Stimulated activated CD4-positive, alpha-beta T cell treated with anti-CD3 and anti-CD28 coated beads, Interleukin-12 subunit alpha, Interleukin-12 subunit beta, amount 100 ng/mL, for 48 hours (primary cell): ENCODE results near the gene EMID1.

Experiments used
- DNase-seq, 3 donors: peaks; one replicate each; pipeline ENCODE4 v3.0.0-alpha.2; 2020; ENCODE audit warnings: low read depth in 2 of 3, low spot score in 1 of 3

Gene EMID1

GRCh38 chr22:29277927-29278326 is 72.2 kb downstream of the EMID1 start:
- DNase-seq, result no peak

GRCh38 chr22:29284196-29284595 is 78.5 kb downstream of the EMID1 start:
- no peak for DNase-seq

- DNase-seq, result no peak
Observed at GRCh38 chr22:29288837-29289236, 83.1 kb downstream of the EMID1 start.

GRCh38 chr22:29290061-29290460 is 84.4 kb downstream of the EMID1 start:
- DNase-seq, result no peak

- DNase-seq, result no peak
Observed at GRCh38 chr22:29291215-29291614, 85.5 kb downstream of the EMID1 start.

- DNase-seq, result no peak
Observed at GRCh38 chr22:29292379-29292778, 86.7 kb downstream of the EMID1 start.

GRCh38 chr22:29298641-29299040 is 92.9 kb downstream of the EMID1 start:
- no peak for DNase-seq

- DNase-seq, result no peak
Observed at GRCh38 chr22:29299136-29299900, 93.6 kb downstream of the EMID1 start.

- DNase-seq, result no peak
Observed at GRCh38 chr22:29300467-29300806, 94.7 kb downstream of the EMID1 start.

GRCh38 chr22:29300807-29301601 is 95.3 kb downstream of the EMID1 start:
- no peak for DNase-seq

GRCh38 chr22:29301716-29302401 is 96.2 kb downstream of the EMID1 start:
- DNase-seq, result no peak

- no peak for DNase-seq
Observed at GRCh38 chr22:29302402-29302680, 96.6 kb downstream of the EMID1 start.

GRCh38 chr22:29302681-29303465 is 97.2 kb downstream of the EMID1 start:
- no peak for DNase-seq

GRCh38 chr22:29305836-29306174 is 100.1 kb downstream of the EMID1 start:
- no peak for DNase-seq

- DNase-seq, result peak; percentile 28 to 56 (median 34)
Observed at GRCh38 chr22:29306175-29306834, 100.6 kb downstream of the EMID1 start, which contains the start of gene GAS2L1. Gene GAS2L1, plus strand, starts transcription at chr22:29306650. Its CDS starts 1,456 bp downstream, at chr22:29308106.

- DNase-seq, result peak in 1 of 3 donors; percentile 53
Observed at GRCh38 chr22:29306835-29307595, 101.3 kb downstream of the EMID1 start.

- DNase-seq, result no peak
Observed at GRCh38 chr22:29307596-29308147, 102.0 kb downstream of the EMID1 start.

- DNase-seq, result no peak
Observed at GRCh38 chr22:29308148-29308790, 102.6 kb downstream of the EMID1 start.

GRCh38 chr22:29308791-29309262 is 103.1 kb downstream of the EMID1 start:
- no peak for DNase-seq
